Prostate gland (tissue), 2 donors: ENCODE results near the gene MTHFR.

ENCODE experiments used
- CTCF ChIP-seq, 4 experiments: fragments of 200-600 bp in 2 of 4; fragments of 450-650 bp in 2 of 4; sonication (generic) in 2 of 4; IDR thresholded peaks; 1 replicate in 3 of 4; 2 replicates in 1 of 4; pipeline ENCODE4 v1.5.1; 2016 to 2019; ENCODE audit warnings: antibody characterized with exemption in 4 of 4, mild to moderate bottlenecking in 2 of 4, moderate library complexity in 2 of 4
- POLR2A ChIP-seq: fragments of 450-650 bp; IDR thresholded peaks from one replicate; pipeline ENCODE4 v1.6.1; 2016; ENCODE audit warnings: antibody characterized with exemption, mild to moderate bottlenecking
- POLR2AphosphoS5 ChIP-seq: sonication (generic); formaldehyde crosslinking; IDR thresholded peaks from one replicate; pipeline ENCODE4 v1.6.1; 2017; ENCODE audit warnings: antibody characterized with exemption

DNA sequence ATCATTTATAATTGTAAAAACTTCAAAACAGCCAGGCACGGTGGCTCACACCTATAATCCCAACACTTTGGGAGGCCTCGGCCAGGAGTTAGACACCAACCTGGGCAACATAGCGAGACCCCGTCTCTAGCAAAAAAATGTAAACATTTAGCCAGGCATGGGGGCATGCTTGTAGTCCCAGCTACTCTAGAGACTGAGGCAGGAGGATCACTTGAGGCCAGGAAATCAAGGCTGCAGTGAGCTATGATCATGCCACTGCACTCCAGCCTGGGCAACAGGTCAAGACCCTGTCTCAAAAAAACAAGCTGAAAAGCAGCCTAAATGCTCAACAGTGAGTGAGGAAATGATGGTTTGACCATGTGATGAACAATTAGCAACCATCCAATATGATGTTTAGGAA lies 36.5 kb downstream of the MTHFR start:
- no peak for TF ChIP-seq POLR2A
- TF ChIP-seq CTCF (IDR thresholded peaks at IDR 0.05): no peak
- TF ChIP-seq POLR2AphosphoS5: no peak
